ENCODE results near the gene MLANA. TPM values are rescaled to one million over a fixed set of nuclear protein-coding genes. Genes with fewer than 3 reads are reported as not detected.

The MLANA gene, protein sequence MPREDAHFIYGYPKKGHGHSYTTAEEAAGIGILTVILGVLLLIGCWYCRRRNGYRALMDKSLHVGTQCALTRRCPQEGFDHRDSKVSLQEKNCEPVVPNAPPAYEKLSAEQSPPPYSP
- total RNA-seq (2022; extraction: Qiagen RNA extraction) = not detected in 5 replicates

DNA sequence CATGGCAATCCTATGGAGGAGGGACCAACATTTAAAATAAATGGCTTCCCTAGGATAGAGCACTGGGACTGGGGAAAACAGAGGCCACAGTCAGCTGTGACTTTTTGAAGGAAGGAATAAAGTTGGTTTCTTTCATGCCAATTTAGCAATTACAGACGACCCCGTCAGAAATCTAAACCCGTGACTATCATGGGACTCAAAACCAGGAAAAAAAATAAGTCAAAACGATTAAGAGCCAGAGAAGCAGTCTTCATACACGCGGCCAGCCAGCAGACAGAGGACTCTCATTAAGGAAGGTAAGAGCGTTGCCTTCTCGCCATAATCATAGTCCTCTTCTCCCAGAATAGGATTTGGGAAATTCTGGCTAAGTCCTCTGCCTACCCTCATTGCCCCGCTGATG lies at the start of gene MLANA:
Gene MLANA, plus strand, starts transcription at position 249 of the 400 bp plus-strand sequence. CDS start 1,586 bp downstream, outside the sequence.

Other genes with a start within 250 kb of the MLANA start
- gene ERMP1, start 57.8 kb upstream of the MLANA start, total RNA-seq (2022; extraction: Qiagen RNA extraction) = 17.1 to 19.6 TPM (median 17.5 TPM) in 5 replicates
- gene RANBP6, start 124.7 kb downstream of the MLANA start, total RNA-seq (2022; extraction: Qiagen RNA extraction) = 10.3 to 15.0 TPM (median 14.2 TPM) in 5 replicates